GOT3 (cell line): ENCODE measurements around the gene ITPR1.

Experiments used
- DNase-seq: peaks from one replicate; lab custom pipeline; 2025; ENCODE audit warnings: mixed read lengths; lab: John Stamatoyannopoulos, UW

The ITPR1 gene

GRCh38 chr3:4643904-4644547 is 150.9 kb downstream of the ITPR1 start:
- DNase-seq, result no peak

GRCh38 chr3:4644951-4645350 is 151.8 kb downstream of the ITPR1 start:
- no peak for DNase-seq

GRCh38 chr3:4645468-4645867 is 152.3 kb downstream of the ITPR1 start:
- no peak for DNase-seq

GRCh38 chr3:4647411-4647810 is 154.3 kb downstream of the ITPR1 start:
- no peak for DNase-seq

- no peak for DNase-seq
Measured at GRCh38 chr3:4655145-4656045, 162.2 kb downstream of the ITPR1 start.

- DNase-seq, result no peak
Measured at GRCh38 chr3:4656059-4656458, 162.9 kb downstream of the ITPR1 start.

GRCh38 chr3:4656626-4657328 is 163.6 kb downstream of the ITPR1 start:
- no peak for DNase-seq

- no peak for DNase-seq
Measured at GRCh38 chr3:4660936-4661335, 167.8 kb downstream of the ITPR1 start.

GRCh38 chr3:4664412-4664811 is 171.3 kb downstream of the ITPR1 start:
- no peak for DNase-seq

GRCh38 chr3:4665197-4665596 is 172.0 kb downstream of the ITPR1 start:
- no peak for DNase-seq

GRCh38 chr3:4666071-4666470 is 172.9 kb downstream of the ITPR1 start:
- DNase-seq, result no peak

- no peak for DNase-seq
Measured at GRCh38 chr3:4670352-4670751, 177.2 kb downstream of the ITPR1 start.

- no peak for DNase-seq
Measured at GRCh38 chr3:4672725-4673275, 179.7 kb downstream of the ITPR1 start.

- DNase-seq, result no peak
Measured at GRCh38 chr3:4674216-4674615, 181.1 kb downstream of the ITPR1 start.

GRCh38 chr3:4675704-4676103 is 182.6 kb downstream of the ITPR1 start:
- no peak for DNase-seq

- no peak for DNase-seq
Measured at GRCh38 chr3:4678320-4678719, 185.2 kb downstream of the ITPR1 start.

GRCh38 chr3:4680227-4680691 is 187.1 kb downstream of the ITPR1 start:
- no peak for DNase-seq

- no peak for DNase-seq
Measured at GRCh38 chr3:4680871-4681300, 187.7 kb downstream of the ITPR1 start.

- DNase-seq, result no peak
Measured at GRCh38 chr3:4681301-4681700, 188.2 kb downstream of the ITPR1 start.

GRCh38 chr3:4684117-4684516 is 191.0 kb downstream of the ITPR1 start:
- no peak for DNase-seq

GRCh38 chr3:4684976-4685375 is 191.8 kb downstream of the ITPR1 start:
- no peak for DNase-seq

- DNase-seq, result no peak
Measured at GRCh38 chr3:4685673-4686345, 192.7 kb downstream of the ITPR1 start.
